ES-I3 (cell line): ENCODE results near the gene MAFF.
A peak's percentile ranks its signal among the peaks of the same experiment; 100 is the strongest.
"Not testable (repeated sequence)": the region's sequence is repeated elsewhere in the genome, so short reads cannot be mapped to it uniquely, and the experiment has no call there.

Experiments used
- H3K36me3 ChIP-seq: 2 replicates; pipeline ENCODE4 v1.6.1; 2013; ENCODE audit warnings: mild to moderate bottlenecking, low read length, control low read depth, moderate library complexity; ENCODE audit not compliant: insufficient read depth
- H3K4me1 ChIP-seq: 2 replicates; pipeline ENCODE4 v1.6.1; 2013; ENCODE audit warnings: mild to moderate bottlenecking, control low read depth, low read length; ENCODE audit not compliant: insufficient read depth
- H3K9ac ChIP-seq: 2 replicates; pipeline ENCODE4 v1.6.1; 2013; ENCODE audit warnings: low read depth, mild to moderate bottlenecking, low read length, moderate library complexity
- H3K9me3 ChIP-seq: 2 replicates; pipeline ENCODE4 v1.6.1; 2013; ENCODE audit warnings: mild to moderate bottlenecking, low read length, moderate library complexity; ENCODE audit not compliant: control insufficient read depth, insufficient read depth

Gene MAFF

GRCh38 chr22:38172832-38173640 lies 28.8 kb upstream of the MAFF start:
- H3K36me3 ChIP-seq: no peaks in the 10 kb centered on the region
- peaks cover 5% of the 10 kb centered on the region for H3K4me1 ChIP-seq
- no peak overlapping the region for H3K9ac ChIP-seq
- no peaks in the 10 kb centered on the region for H3K9me3 ChIP-seq

- no peaks in the 10 kb centered on the region for H3K36me3 ChIP-seq
- H3K9me3 ChIP-seq: no peaks in the 10 kb centered on the region
- H3K9ac ChIP-seq: no peak overlapping the region
- H3K4me1 ChIP-seq: peaks cover 7% of the 10 kb centered on the region
Measured at GRCh38 chr22:38173641-38173906, 28.2 kb upstream of the MAFF start.

- Histone ChIP-seq H3K4me1 (peaks cover 7% of the 10 kb centered on the region), H3K9ac (no peak overlapping the region), H3K36me3 (no peaks in the 10 kb centered on the region), H3K9me3 (no peaks in the 10 kb centered on the region)
Measured at GRCh38 chr22:38174626-38175025, 27.2 kb upstream of the MAFF start.

- Histone ChIP-seq H3K36me3 (no peaks in the 10 kb centered on the region), H3K9ac (no peak overlapping the region), H3K4me1 (peaks cover 15% of the 10 kb centered on the region), H3K9me3 (no peaks in the 10 kb centered on the region)
Measured at GRCh38 chr22:38175206-38176118, 26.3 kb upstream of the MAFF start.

GRCh38 chr22:38176170-38176741 lies 25.5 kb upstream of the MAFF start:
- peaks cover 21% of the 10 kb centered on the region for H3K4me1 ChIP-seq
- H3K9me3 ChIP-seq: no peaks in the 10 kb centered on the region
- no peaks in the 10 kb centered on the region for H3K36me3 ChIP-seq
- no peak overlapping the region for H3K9ac ChIP-seq

- Histone ChIP-seq H3K36me3 (no peaks in the 10 kb centered on the region), H3K9me3 (no peaks in the 10 kb centered on the region), H3K4me1 (peaks cover 21% of the 10 kb centered on the region), H3K9ac (no peak overlapping the region)
Measured at GRCh38 chr22:38177044-38177443, 24.8 kb upstream of the MAFF start.

GRCh38 chr22:38177571-38177925 lies 24.2 kb upstream of the MAFF start:
- peaks cover 21% of the 10 kb centered on the region for H3K4me1 ChIP-seq
- not testable (repeated sequence) for H3K9ac ChIP-seq, H3K9me3 ChIP-seq, H3K36me3 ChIP-seq

- no peak overlapping the region for H3K9ac ChIP-seq
- H3K4me1 ChIP-seq: peaks cover 21% of the 10 kb centered on the region
- H3K9me3 ChIP-seq: no peaks in the 10 kb centered on the region
Measured at GRCh38 chr22:38177926-38178604, 23.7 kb upstream of the MAFF start.

GRCh38 chr22:38178605-38178937 lies 23.2 kb upstream of the MAFF start:
- H3K9ac ChIP-seq, H3K9me3 ChIP-seq, H3K36me3 ChIP-seq: not testable (repeated sequence)
- H3K4me1 ChIP-seq: peaks cover 21% of the 10 kb centered on the region

More at GRCh38 chr22:38177926-38178604, 23.7 kb upstream of the MAFF start:
- no peaks in the 10 kb centered on the region for H3K36me3 ChIP-seq

- peaks cover 27% of the 10 kb centered on the region for H3K4me1 ChIP-seq
Measured at GRCh38 chr22:38180841-38181452, 20.8 kb upstream of the MAFF start.

GRCh38 chr22:38181453-38182200 lies 20.2 kb upstream of the MAFF start, which contains the start of gene PLA2G6:
Gene PLA2G6 (minus strand): TSS chr22:38181830. CDS start chr22:38169426, 12,404 bp downstream.
- H3K4me1 ChIP-seq: peaks cover 27% of the 10 kb centered on the region
- no peaks in the 10 kb centered on the region for H3K36me3 ChIP-seq
- peak within 1 kb of the TSS; percentile 84 for H3K9ac ChIP-seq
- H3K9me3 ChIP-seq: no peaks in the 10 kb centered on the region

More at GRCh38 chr22:38180841-38181452, 20.8 kb upstream of the MAFF start:
- Histone ChIP-seq H3K9me3 (no peaks in the 10 kb centered on the region), H3K36me3 (no peaks in the 10 kb centered on the region), H3K9ac (peak overlapping the region; percentile 84)

GRCh38 chr22:38184788-38185187 lies 17.0 kb upstream of the MAFF start:
- Histone ChIP-seq H3K36me3 (no peaks in the 10 kb centered on the region), H3K9ac (no peak overlapping the region), H3K4me1 (peaks cover 18% of the 10 kb centered on the region), H3K9me3 (no peaks in the 10 kb centered on the region)

GRCh38 chr22:38186429-38186828 lies 15.4 kb upstream of the MAFF start:
- Histone ChIP-seq H3K36me3 (no peaks in the 10 kb centered on the region), H3K9ac (no peak overlapping the region), H3K4me1 (peaks cover 5% of the 10 kb centered on the region; the same call in 1 of the 2 replicates), H3K9me3 (no peaks in the 10 kb centered on the region)
